GM15510 (cell line): Measurements from ENCODE around the gene CD58.

Experiments used
- POLR2A ChIP-seq: IDR thresholded peaks from 3 replicates; pipeline ENCODE4 v1.6.1; 2011; ENCODE audit warnings: borderline replicate concordance; ENCODE audit not compliant: insufficient read length; ENCODE audit errors: extremely low read depth

CD58 gene

DNA sequence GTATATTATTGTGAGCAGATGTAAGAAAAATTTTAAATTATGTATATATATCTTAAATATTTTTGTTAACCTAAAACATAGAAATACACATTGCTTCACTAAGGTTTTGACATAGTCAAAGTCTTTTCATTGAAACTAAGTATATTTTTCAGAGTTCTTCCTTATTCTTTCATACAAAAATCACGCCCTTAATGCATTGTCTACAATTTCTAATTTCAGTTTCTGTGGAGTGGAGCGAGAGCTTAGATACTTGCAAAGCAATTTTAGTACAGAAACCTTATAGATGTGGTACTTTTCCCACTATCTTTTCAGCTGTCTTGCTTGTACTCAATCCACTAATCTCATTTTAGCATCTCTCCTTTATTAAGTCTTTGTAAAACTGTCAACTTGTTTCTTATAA, 63.2 kb downstream of the CD58 start:
- no peak for TF ChIP-seq POLR2A

GRCh38 chr1:116506132-116507004, 64.5 kb downstream of the CD58 start:
- no peak for TF ChIP-seq POLR2A

- TF ChIP-seq POLR2A, result no peak
These were observed 66.3 kb downstream of the CD58 start for GRCh38 chr1:116504308-116505156.

GRCh38 chr1:116503546-116504307, 67.1 kb downstream of the CD58 start:
- no peak for TF ChIP-seq POLR2A

GRCh38 chr1:116502671-116503314, 68.0 kb downstream of the CD58 start:
- no peak for TF ChIP-seq POLR2A

DNA sequence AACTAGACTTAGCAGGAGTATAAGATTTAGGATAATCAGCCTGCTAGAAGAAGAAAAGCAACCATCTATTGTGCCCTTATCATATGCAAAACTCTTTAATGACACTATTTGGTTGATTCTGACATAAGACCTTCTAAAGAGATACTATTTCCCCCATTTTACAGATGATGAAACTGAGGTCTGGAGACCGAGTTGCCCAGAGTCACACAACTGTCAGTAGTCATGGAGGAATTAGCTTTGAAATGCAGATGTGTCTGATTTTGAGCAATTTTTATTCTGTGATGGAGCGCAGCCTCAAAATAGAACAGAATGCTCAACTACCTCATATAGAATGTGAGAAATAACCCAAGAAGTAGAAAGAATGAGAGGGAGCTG, 69.0 kb downstream of the CD58 start:
- no peak for TF ChIP-seq POLR2A

DNA sequence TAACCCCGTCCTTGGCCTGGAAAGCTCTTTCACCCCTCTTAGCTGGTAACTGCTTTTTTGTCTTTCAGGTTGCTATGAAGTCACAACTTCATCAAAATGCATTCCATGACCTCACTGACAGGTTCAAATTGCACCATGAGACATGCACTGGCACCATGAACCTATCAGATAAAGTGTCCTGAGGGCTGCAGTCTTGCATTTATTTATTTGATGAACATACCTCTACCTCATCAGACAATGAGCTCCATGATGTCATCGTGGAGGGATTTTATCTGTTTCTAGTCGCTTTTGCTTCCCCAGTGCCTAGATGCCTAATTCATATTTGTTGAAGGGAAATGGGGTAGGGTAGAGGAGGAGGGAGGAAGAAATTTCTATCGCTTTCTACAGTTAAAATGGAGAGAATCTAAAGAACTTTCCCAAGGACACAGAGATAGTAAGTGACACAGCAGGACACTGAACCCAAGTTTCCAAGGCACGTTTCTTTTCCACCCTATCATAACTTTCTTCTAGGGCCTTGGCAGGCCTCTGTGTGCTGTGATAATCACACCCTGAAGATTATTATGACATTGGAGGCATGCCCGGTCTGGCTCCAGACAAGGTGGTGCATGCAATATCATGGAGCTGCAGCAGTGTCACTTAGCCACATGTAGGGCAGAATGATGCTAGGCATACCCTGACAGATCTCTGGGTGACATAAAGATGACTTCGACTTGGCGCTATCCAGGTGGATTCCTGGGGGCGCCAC, 69.5 kb downstream of the CD58 start:
- no peak for TF ChIP-seq POLR2A

GRCh38 chr1:116498789-116499628, 71.8 kb downstream of the CD58 start:
- no peak for TF ChIP-seq POLR2A

DNA sequence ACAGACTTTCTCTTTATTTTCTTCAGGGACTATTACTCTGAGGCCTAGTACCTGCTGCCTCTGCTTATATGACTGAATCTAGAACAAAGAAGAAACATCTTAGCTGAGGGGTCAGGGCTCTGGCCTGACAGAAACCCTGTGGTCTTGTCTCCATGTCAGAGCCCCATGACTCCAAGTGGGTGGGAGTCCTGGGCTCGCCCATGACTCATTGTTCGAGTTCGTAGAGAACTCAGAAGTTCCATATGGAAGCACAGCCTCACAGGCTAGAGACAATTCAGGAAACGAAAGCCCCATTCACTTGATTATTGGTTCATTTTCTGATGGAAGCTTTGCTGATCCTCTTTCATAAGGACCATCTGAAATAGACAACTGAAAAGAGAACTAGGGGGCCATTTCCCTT, 73.2 kb downstream of the CD58 start:
- no peak for TF ChIP-seq POLR2A

DNA sequence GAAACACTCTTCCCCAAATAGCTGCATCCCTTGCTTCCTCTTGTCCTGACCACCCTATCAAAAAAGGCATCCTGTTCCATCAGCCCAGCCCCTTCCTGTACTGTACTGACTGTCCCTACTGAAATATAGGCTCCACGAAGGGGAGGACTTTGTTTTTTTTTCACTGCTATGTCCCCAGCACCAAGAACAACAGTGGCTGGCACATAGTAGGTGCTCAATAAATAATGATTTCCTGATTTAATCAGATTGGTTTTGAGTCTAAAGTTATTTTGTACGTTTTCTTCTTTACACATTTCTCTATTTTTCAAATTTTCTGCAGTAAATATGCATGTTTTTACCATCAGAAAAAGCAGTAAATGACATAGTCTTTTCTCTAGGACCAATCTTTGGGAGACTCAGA, 73.9 kb downstream of the CD58 start:
- TF ChIP-seq POLR2A, result no peak

GRCh38 chr1:116496380-116496779, 74.4 kb downstream of the CD58 start:
- TF ChIP-seq POLR2A, result no peak

- no peak for TF ChIP-seq POLR2A
These were observed 75.3 kb downstream of the CD58 start for GRCh38 chr1:116495535-116495934.

DNA sequence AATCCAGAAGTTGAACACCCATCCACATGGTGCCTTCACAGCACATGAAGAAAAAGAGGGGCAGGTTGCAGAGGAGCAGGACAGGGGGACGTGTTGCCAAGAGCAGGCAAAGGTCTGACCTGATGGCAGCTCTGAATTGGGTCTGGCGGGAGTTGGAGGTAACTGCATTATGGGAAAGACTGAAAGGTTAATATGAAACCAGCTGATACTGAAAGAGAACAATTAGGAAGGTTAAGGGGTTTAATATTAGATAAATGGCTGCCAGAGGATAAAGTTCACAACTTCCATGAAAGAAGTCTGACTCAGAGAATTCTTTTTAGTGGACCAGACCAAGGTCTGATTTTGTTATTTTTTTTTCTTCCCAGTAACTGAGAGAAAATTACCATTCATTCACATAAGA, 76.1 kb downstream of the CD58 start:
- TF ChIP-seq POLR2A, result no peak
